Measurements from ENCODE around the gene HRAS.

DNA sequence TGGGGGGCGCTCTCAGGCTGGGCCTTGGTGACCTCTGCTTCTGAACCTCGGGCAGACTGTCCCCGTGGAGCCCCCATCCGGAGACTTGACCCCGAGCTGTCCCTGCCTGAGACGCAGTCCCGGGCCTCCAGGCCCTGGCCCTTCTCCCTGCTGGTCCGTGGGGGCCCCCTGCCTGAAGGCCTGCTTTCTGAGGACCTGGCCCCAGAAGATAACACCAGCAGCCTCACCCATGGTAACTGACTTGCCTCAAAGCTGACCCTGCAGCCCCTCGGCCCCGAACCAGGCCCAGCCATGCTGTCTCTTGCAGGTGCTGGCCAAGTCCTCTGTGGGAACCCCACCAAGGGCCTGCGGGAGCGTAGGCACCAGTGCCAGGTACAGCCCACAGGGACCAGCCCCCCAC, 16.2 kb upstream of the HRAS start:
- TF ChIP-seq, protein P1, sequence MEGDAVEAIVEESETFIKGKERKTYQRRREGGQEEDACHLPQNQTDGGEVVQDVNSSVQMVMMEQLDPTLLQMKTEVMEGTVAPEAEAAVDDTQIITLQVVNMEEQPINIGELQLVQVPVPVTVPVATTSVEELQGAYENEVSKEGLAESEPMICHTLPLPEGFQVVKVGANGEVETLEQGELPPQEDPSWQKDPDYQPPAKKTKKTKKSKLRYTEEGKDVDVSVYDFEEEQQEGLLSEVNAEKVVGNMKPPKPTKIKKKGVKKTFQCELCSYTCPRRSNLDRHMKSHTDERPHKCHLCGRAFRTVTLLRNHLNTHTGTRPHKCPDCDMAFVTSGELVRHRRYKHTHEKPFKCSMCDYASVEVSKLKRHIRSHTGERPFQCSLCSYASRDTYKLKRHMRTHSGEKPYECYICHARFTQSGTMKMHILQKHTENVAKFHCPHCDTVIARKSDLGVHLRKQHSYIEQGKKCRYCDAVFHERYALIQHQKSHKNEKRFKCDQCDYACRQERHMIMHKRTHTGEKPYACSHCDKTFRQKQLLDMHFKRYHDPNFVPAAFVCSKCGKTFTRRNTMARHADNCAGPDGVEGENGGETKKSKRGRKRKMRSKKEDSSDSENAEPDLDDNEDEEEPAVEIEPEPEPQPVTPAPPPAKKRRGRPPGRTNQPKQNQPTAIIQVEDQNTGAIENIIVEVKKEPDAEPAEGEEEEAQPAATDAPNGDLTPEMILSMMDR (IDR thresholded peaks at IDR 0.05; ENCODE audit: extremely low read depth in 1 of 2, insufficient read depth in 1 of 2, low read depth in 1 of 2, low read length in 2 of 2), result no peak
- no peak for TF ChIP-seq EZH2 (IDR thresholded peaks at IDR 0.05; ENCODE audit: borderline replicate concordance, low read depth, low read length, severe bottlenecking)
- no peak for TF ChIP-seq POLR2A (IDR thresholded peaks at IDR 0.05; ENCODE audit: low read depth, low read length)

Measured in endothelial cell of umbilical vein (primary cell).